Ascending aorta (tissue), 2 donors: ENCODE data around the gene OSBPL3. TPM values are rescaled to one million over a fixed set of nuclear protein-coding genes. Genes with fewer than 3 reads are reported as not detected.

Experiments used
- DNase-seq, 2 donors: peaks; one replicate each; pipeline ENCODE4 v3.0.0-alpha.2; 2019; ENCODE audit warnings: low spot score in 2 of 2
- H3K27ac ChIP-seq, 2 donors: fragments of 200-600 bp; sonication (generic); one replicate each; pipeline ENCODE4 v1.5.1; 2016 to 2017; ENCODE audit warnings: mild to moderate bottlenecking in 1 of 2
- H3K27me3 ChIP-seq: fragments of 200-600 bp; sonication (generic); one replicate; pipeline ENCODE4 v1.5.1; 2017
- H3K36me3 ChIP-seq, 2 donors: fragments of 200-600 bp; sonication (generic); one replicate each; pipeline ENCODE4 v1.5.1; 2016
- H3K4me1 ChIP-seq, 2 donors: fragments of 200-600 bp; sonication (generic); one replicate each; pipeline ENCODE4 v1.5.1; 2016 to 2017; ENCODE audit warnings: mild to moderate bottlenecking in 1 of 2
- H3K4me3 ChIP-seq, 2 donors: fragments of 200-600 bp; sonication (generic); one replicate each; pipeline ENCODE4 v1.5.1; 2016 to 2017; ENCODE audit warnings: mild to moderate bottlenecking in 1 of 2
- H3K9me3 ChIP-seq, 2 donors: fragments of 200-600 bp; sonication (generic); one replicate each; pipeline ENCODE4 v1.5.1; 2016
- CTCF ChIP-seq, 3 experiments: fragments of 200-600 bp in 2 of 3; fragments of 450-650 bp in 1 of 3; sonication (generic) in 2 of 3; IDR thresholded peaks; one replicate each; pipeline ENCODE4 v1.5.1; 2016 to 2019; ENCODE audit warnings: antibody characterized with exemption in 3 of 3, mild to moderate bottlenecking in 1 of 3, moderate library complexity in 1 of 3
- intact Hi-C: fragments of 100-400 bp; cut with DNase I; formaldehyde crosslinking; loops from one replicate; pipeline ENCODE4 v1.15.1; 2023
- total RNA-seq: library from RNA; depleted of rRNA; stranded (reverse); fragments of >200 nt; gene quantifications from one replicate; pipeline ENCODE4 v1.1.0, GENCODE V29; 2016

The OSBPL3 gene
- total RNA-seq, 1 donor from 2014 or later = 0.96 TPM

- intact Hi-C loops = no loop called here
- no peaks in the 10 kb centered on the region for H3K27me3 ChIP-seq
- H3K27ac ChIP-seq = no peak overlapping the region
- H3K36me3 ChIP-seq = no peaks in the 10 kb centered on the region
- no peak overlapping the region for H3K4me3 ChIP-seq
- peaks cover 0 to 2% of the 10 kb centered on the region in 2 donors for H3K4me1 ChIP-seq
- no peaks in the 10 kb centered on the region for H3K9me3 ChIP-seq
- no peak for TF ChIP-seq CTCF (IDR thresholded peaks at IDR 0.05)
- no peak for DNase-seq
Observed at GRCh38 chr7:24924375-24924774, 55.6 kb downstream of the OSBPL3 start.

- intact Hi-C loops = no loop called here
- no peak for DNase-seq
- Histone ChIP-seq H3K4me1 (peaks cover 0 to 2% of the 10 kb centered on the region in 2 donors), H3K27me3 (no peaks in the 10 kb centered on the region), H3K9me3 (no peaks in the 10 kb centered on the region), H3K27ac (no peak overlapping the region), H3K36me3 (no peaks in the 10 kb centered on the region), H3K4me3 (no peak overlapping the region)
- TF ChIP-seq CTCF (IDR thresholded peaks at IDR 0.05) = no peak
Observed at GRCh38 chr7:24923172-24923865, 56.7 kb downstream of the OSBPL3 start.

GRCh38 chr7:24922099-24922773 lies 57.7 kb downstream of the OSBPL3 start:
- TF ChIP-seq CTCF (IDR thresholded peaks at IDR 0.05) = no peak
- H3K4me1 ChIP-seq = peaks cover 0 to 2% of the 10 kb centered on the region in 2 donors
- DNase-seq = no peak
- no peaks in the 10 kb centered on the region for H3K9me3 ChIP-seq
- intact Hi-C loops = no loop called here
- no peak overlapping the region for H3K4me3 ChIP-seq
- H3K27me3 ChIP-seq = no peaks in the 10 kb centered on the region
- no peaks in the 10 kb centered on the region for H3K36me3 ChIP-seq
- H3K27ac ChIP-seq = no peak overlapping the region

GRCh38 chr7:24921362-24921679 lies 58.7 kb downstream of the OSBPL3 start:
- Histone ChIP-seq H3K4me1 (no peaks in the 10 kb centered on the region), H3K9me3 (no peaks in the 10 kb centered on the region), H3K4me3 (no peak overlapping the region), H3K27me3 (no peaks in the 10 kb centered on the region), H3K36me3 (no peaks in the 10 kb centered on the region), H3K27ac (no peak overlapping the region)
- intact Hi-C loops = no loop called here
- TF ChIP-seq CTCF (IDR thresholded peaks at IDR 0.05) = no peak
- DNase-seq = no peak

- Histone ChIP-seq H3K4me3 (no peak overlapping the region), H3K27ac (no peak overlapping the region), H3K4me1 (no peaks in the 10 kb centered on the region), H3K36me3 (no peaks in the 10 kb centered on the region), H3K9me3 (no peaks in the 10 kb centered on the region), H3K27me3 (no peaks in the 10 kb centered on the region)
- no peak for TF ChIP-seq CTCF (IDR thresholded peaks at IDR 0.05)
- DNase-seq = no peak
- intact Hi-C loops = no loop called here
Observed at GRCh38 chr7:24920451-24921361, 59.3 kb downstream of the OSBPL3 start.
